ENCODE results near the gene LANCL1. TPM values are rescaled to one million over a fixed set of nuclear protein-coding genes. Genes with fewer than 3 reads are reported as not detected.

LANCL1 gene
- total RNA-seq, 1 donor from 2014 or later, result 19.5 TPM

DNA sequence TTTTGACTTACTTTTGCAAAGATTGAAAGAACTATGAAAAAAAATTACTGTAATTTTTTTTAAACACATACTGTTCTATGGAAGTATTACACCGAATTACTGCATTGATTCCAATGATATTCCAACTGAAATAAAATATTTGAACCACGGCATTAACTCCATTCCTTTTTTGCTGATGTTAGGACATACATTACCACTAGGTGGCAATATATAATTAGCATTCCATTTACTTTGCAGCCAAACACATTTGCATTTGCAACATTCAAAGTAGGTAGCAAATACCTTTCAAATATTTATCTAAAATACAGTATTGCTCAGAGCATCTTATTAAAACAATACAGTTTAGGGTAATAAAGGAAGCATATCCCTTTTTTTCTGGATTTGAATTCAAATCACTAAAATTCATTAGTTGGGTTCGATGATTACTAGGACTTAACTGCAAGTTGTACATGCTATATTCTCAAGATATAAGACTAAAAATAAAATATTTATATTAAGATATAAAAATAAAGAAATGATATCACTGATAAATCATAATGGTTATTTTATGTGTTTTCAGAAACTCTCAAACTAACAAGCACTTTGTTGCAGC, 31.3 kb downstream of the LANCL1 start:
- Histone ChIP-seq H3K36me3 (ENCODE audit: control insufficient read depth, insufficient read depth, low read length) (no peaks in the 10 kb centered on the region), H3K4me3 (ENCODE audit: low read depth, low read length) (no peak overlapping the region), H3K27me3 (ENCODE audit: control insufficient read depth, insufficient read depth, low read length) (no peaks in the 10 kb centered on the region)
- peak; percentile 41 for DNase-seq (ENCODE audit: low read depth)
- TF ChIP-seq, protein P1, sequence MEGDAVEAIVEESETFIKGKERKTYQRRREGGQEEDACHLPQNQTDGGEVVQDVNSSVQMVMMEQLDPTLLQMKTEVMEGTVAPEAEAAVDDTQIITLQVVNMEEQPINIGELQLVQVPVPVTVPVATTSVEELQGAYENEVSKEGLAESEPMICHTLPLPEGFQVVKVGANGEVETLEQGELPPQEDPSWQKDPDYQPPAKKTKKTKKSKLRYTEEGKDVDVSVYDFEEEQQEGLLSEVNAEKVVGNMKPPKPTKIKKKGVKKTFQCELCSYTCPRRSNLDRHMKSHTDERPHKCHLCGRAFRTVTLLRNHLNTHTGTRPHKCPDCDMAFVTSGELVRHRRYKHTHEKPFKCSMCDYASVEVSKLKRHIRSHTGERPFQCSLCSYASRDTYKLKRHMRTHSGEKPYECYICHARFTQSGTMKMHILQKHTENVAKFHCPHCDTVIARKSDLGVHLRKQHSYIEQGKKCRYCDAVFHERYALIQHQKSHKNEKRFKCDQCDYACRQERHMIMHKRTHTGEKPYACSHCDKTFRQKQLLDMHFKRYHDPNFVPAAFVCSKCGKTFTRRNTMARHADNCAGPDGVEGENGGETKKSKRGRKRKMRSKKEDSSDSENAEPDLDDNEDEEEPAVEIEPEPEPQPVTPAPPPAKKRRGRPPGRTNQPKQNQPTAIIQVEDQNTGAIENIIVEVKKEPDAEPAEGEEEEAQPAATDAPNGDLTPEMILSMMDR (IDR thresholded peaks at IDR 0.05; ENCODE audit: insufficient read depth, low read length, severe bottlenecking), result peak; percentile 39
- FAIRE-seq, result no peak

DNA sequence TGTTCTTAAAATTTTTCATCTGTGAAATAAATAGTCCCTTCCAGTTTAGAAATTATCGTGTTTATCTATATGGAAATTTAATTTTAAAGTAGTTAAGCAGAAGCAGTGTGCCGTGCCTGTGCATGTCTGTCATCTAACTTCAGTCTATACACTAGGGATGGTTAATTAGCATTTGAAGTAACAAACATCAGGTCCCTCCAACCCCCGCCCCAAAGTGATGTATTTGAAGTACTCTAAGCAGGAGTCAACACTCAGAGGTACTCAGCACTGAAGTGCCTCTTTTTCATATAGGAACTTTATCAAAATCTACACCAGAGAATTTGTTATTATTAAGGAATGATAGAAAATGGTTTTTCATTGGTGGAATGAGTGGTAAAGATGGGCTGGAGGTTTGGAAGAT, 33.0 kb downstream of the LANCL1 start:
- TF ChIP-seq, protein P1 (IDR thresholded peaks at IDR 0.05; ENCODE audit: insufficient read depth, low read length, severe bottlenecking), result no peak
- no peak for FAIRE-seq
- Histone ChIP-seq H3K4me3 (ENCODE audit: low read depth, low read length) (no peak overlapping the region), H3K36me3 (ENCODE audit: control insufficient read depth, insufficient read depth, low read length) (no peaks in the 10 kb centered on the region), H3K27me3 (ENCODE audit: control insufficient read depth, insufficient read depth, low read length) (no peaks in the 10 kb centered on the region)
- no peak for DNase-seq (ENCODE audit: low read depth)

DNA sequence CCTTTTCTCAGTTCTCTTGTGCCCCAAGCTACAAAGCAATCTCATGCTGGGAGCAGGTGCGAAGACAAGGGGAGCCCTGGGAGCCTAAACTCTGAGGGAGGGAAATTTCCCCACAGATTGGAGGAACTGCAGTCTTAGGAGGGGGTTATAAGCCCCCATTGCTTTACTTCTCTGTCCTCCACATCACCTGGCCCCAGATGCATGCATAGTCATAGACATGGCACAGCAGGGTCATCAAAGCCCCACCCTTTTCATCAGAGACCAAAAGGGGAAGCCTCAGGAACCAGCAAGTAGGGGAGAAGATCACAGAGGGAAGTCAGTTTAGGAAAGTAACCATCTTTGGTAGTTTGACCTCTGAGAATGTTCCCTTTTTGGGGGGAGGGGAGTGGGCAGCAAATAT, 33.7 kb downstream of the LANCL1 start:
- Histone ChIP-seq H3K36me3 (ENCODE audit: control insufficient read depth, insufficient read depth, low read length) (no peaks in the 10 kb centered on the region), H3K27me3 (ENCODE audit: control insufficient read depth, insufficient read depth, low read length) (no peaks in the 10 kb centered on the region), H3K4me3 (ENCODE audit: low read depth, low read length) (no peak overlapping the region)
- no peak for DNase-seq (ENCODE audit: low read depth)
- no peak for FAIRE-seq
- TF ChIP-seq, protein P1 (IDR thresholded peaks at IDR 0.05; ENCODE audit: insufficient read depth, low read length, severe bottlenecking), result no peak

DNA sequence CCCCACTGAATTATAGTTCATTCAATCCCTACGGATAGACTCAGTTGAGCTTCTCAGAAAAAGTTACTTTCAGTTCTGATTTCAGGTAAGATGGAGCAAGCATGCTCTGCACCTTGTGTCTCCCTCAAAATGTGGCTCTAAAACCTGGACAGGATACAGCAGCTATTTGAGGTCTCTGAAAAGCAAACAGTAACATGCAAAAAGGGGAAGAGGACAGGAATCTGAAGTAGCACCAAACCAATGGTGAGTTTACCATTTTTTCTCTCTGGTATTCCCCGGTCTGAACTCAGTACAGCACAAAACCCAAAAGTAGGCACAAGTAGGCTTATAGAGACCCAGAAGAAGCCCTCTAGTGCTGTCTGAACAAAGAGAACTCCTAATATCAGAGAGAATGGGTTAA, 34.1 kb downstream of the LANCL1 start:
- Histone ChIP-seq H3K4me3 (ENCODE audit: low read depth, low read length) (no peak overlapping the region), H3K36me3 (ENCODE audit: control insufficient read depth, insufficient read depth, low read length) (no peaks in the 10 kb centered on the region), H3K27me3 (ENCODE audit: control insufficient read depth, insufficient read depth, low read length) (no peaks in the 10 kb centered on the region)
- no peak for FAIRE-seq
- DNase-seq (ENCODE audit: low read depth), result no peak
- TF ChIP-seq, protein P1 (IDR thresholded peaks at IDR 0.05; ENCODE audit: insufficient read depth, low read length, severe bottlenecking), result no peak

DNA sequence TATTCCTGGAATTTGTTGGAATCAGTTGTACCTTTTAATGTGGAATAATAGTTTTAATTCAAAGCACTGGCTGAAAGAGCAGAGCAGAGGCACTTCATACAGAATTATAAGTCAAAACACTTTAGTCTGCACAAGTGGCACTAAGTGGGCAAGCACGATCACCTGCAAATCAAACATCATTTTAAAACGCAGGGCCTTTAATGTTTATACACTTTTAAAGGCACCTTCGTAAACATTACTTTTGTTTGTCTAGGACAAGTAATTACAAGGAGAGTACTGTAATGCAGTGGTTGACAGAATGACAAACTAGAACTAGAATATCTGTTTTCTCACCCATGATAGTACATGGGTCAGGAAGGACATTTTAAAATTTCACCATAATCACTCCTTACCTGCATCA, 36.4 kb downstream of the LANCL1 start:
- FAIRE-seq, result no peak
- H3K36me3 ChIP-seq (ENCODE audit: control insufficient read depth, insufficient read depth, low read length), result peaks cover 4% of the 10 kb centered on the region
- TF ChIP-seq, protein P1 (IDR thresholded peaks at IDR 0.05; ENCODE audit: insufficient read depth, low read length, severe bottlenecking), result no peak

DNA sequence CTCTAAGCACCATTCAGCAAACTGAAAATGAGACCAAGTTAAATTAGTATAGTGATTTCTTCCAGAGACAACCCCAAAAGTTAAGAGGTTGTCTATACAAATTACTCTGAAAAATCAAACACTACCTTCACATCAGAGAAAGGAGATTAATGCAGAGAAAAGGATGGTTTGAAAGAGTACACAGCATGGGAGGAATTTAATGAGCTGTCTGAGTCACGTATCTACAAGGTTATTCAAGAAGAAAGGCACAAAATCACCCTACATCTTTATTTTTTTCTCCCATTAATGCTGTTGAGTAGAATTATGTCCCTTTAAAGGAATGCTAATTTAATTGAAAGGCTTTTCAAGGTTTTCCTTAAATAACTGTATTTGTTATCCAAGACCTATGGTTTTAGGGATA, 41.1 kb downstream of the LANCL1 start:
- DNase-seq (ENCODE audit: low read depth), result no peak
- H3K4me3 ChIP-seq (ENCODE audit: low read depth, low read length), result no peak overlapping the region
- H3K36me3 ChIP-seq (ENCODE audit: control insufficient read depth, insufficient read depth, low read length), result peaks cover 10% of the 10 kb centered on the region
- no peaks in the 10 kb centered on the region for H3K27me3 ChIP-seq (ENCODE audit: control insufficient read depth, insufficient read depth, low read length)
- FAIRE-seq, result no peak
- TF ChIP-seq, protein P1 (IDR thresholded peaks at IDR 0.05; ENCODE audit: insufficient read depth, low read length, severe bottlenecking), result no peak

More for the DNA sequence above, 36.4 kb downstream of the LANCL1 start:
- Histone ChIP-seq H3K4me3 (ENCODE audit: low read depth, low read length) (no peak overlapping the region), H3K27me3 (ENCODE audit: control insufficient read depth, insufficient read depth, low read length) (no peaks in the 10 kb centered on the region)
- no peak for DNase-seq (ENCODE audit: low read depth)
